SK-N-MC (cell line): ENCODE data around the gene U2AF2.

Experiments used
- EZH2 ChIP-seq: fragments of 200-600 bp; sonication (generic); IDR thresholded peaks from one replicate; pipeline ENCODE4 v1.6.1; 2017; ENCODE audit warnings: antibody characterized with exemption
- FOXP2 ChIP-seq: optimal IDR thresholded peaks from 2 replicates; pipeline ENCODE3; 2011; ENCODE audit warnings: mild to moderate bottlenecking, moderate library complexity; ENCODE audit not compliant: insufficient read depth; ENCODE audit errors: extremely low read length, control extremely low read depth
- POLR2AphosphoS5 ChIP-seq: IDR thresholded peaks from 2 replicates; pipeline ENCODE4 v1.6.1; 2012; ENCODE audit warnings: mild to moderate bottlenecking, low read depth, low read length, borderline replicate concordance

- no peak for TF ChIP-seq EZH2
- no peak for TF ChIP-seq POLR2AphosphoS5
- TF ChIP-seq FOXP2 = no peak
These were observed 33.8 kb downstream of the U2AF2 start for GRCh38 chr19:55688422-55689218.
